K562 treated with DMSO at 1 percent for 12 hours (cell line): ENCODE data around the gene MRPS11. TPM values are rescaled to one million over a fixed set of nuclear protein-coding genes. Genes with fewer than 3 reads are reported as not detected.

Experiments used
- total RNA-seq: library from RNA; unstranded; fragments of 300-600 nt; gene quantifications from 2 replicates; pipeline ENCODE4 v1.2.3, GENCODE V29; 2022; ENCODE audit not compliant: insufficient read depth

Gene MRPS11
- total RNA-seq: 50.5 and 63.8 TPM in 2 replicates

GRCh38 chr15:88467073-88467934 lies at the start of gene MRPS11, which contains the start of gene MRPL46:
TSS of gene MRPS11 (plus strand) at chr15:88467708. CDS start at chr15:88467718, 10 bp downstream.
TSS of gene MRPL46 (minus strand) at chr15:88467388. CDS start at chr15:88467377, 11 bp downstream.

Other genes with a start within 250 kb of the MRPS11 start
- not detected in 2 replicates for gene NTRK3, start 211.0 kb upstream of the MRPS11 start, total RNA-seq
- 30.4 and 30.8 TPM in 2 replicates for gene MRPL46, start 320 bp upstream of the MRPS11 start, total RNA-seq
- 1.3 and 7.8 TPM in 2 replicates for gene DET1, start 79.0 kb downstream of the MRPS11 start, total RNA-seq
- 7.1 and 9.5 TPM in 2 replicates for gene AEN, start 153.6 kb downstream of the MRPS11 start, total RNA-seq
- 2.0 and 3.5 TPM in 2 replicates for gene ISG20, start 171.3 kb downstream of the MRPS11 start, total RNA-seq